ENCODE data around the gene RHPN2. TPM values are rescaled to one million over a fixed set of nuclear protein-coding genes. Genes with fewer than 3 reads are reported as not detected.
"Not testable (repeated sequence)": the region's sequence is repeated elsewhere in the genome, so short reads cannot be mapped to it uniquely, and the experiment has no call there.

RHPN2 gene
- total RNA-seq, 4 donors from 2014 or later: 1.1 to 1.6 (median 1.6) TPM

DNA sequence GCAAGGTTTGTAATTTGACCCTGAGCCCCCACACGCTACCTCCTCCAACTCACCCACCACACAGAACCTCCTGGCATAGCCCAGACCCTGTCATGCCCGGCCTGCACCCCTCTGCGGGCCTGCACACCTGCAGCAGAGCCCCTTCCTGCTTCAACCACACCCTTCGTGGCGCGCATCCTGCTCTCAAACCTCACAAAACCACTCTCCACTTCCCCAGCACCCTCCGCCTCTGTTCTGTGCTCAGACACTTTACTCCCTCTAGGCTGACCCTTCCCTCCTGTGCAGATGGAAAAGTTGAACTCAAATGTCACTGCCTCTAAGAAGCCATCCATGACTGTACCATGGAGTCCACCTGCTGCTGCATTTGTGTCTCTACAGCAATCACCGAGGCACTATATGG, 64.2 kb downstream of the RHPN2 start:
- Histone ChIP-seq H3K36me3 (no peaks in the 10 kb centered on the region), H3K4me1 (peaks cover 0 to 7% (median 0%) of the 10 kb centered on the region in 3 donors), H3K4me3 (no peak overlapping the region), H3K9me3 (no peaks in the 10 kb centered on the region), H3K27ac (no peak overlapping the region), H3K27me3 (no peaks in the 10 kb centered on the region)
- intact Hi-C loops (cut with DNase I): no loop called here
- no peak for DNase-seq
- no peak for TF ChIP-seq POLR2A (IDR thresholded peaks at IDR 0.05)
- TF ChIP-seq, protein P1, sequence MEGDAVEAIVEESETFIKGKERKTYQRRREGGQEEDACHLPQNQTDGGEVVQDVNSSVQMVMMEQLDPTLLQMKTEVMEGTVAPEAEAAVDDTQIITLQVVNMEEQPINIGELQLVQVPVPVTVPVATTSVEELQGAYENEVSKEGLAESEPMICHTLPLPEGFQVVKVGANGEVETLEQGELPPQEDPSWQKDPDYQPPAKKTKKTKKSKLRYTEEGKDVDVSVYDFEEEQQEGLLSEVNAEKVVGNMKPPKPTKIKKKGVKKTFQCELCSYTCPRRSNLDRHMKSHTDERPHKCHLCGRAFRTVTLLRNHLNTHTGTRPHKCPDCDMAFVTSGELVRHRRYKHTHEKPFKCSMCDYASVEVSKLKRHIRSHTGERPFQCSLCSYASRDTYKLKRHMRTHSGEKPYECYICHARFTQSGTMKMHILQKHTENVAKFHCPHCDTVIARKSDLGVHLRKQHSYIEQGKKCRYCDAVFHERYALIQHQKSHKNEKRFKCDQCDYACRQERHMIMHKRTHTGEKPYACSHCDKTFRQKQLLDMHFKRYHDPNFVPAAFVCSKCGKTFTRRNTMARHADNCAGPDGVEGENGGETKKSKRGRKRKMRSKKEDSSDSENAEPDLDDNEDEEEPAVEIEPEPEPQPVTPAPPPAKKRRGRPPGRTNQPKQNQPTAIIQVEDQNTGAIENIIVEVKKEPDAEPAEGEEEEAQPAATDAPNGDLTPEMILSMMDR (IDR thresholded peaks at IDR 0.05): no peak
- 76 to 80% methylated on average over 8 of the region's 8 CpGs for WGBS, 2 donors

DNA sequence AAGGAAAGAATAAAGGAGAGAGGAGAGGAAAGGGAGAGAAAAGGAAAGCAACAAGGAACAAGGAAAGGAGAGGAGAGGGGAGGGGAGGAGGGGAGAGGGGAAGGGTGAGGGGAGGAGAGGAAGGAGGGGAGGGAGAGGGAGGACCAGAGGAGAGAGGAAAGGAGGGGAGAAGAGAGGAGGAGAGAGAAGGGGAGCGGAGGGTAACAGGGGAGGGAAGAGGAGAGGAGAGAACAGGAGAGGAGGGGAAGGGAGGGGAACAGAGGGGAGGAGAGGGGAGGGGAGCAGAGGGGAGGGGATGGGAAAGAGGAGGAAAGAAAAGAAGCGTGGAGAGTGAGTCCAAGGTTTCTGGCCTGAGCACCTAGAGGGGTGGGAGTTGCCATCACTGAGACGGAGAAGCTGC, 66.0 kb downstream of the RHPN2 start:
- Histone ChIP-seq H3K27ac (no peak overlapping the region), H3K9me3 (no peaks in the 10 kb centered on the region), H3K4me3 (no peak overlapping the region), H3K36me3 (no peaks in the 10 kb centered on the region), H3K4me1 (no peaks in the 10 kb centered on the region), H3K27me3 (no peaks in the 10 kb centered on the region)
- WGBS, 2 donors: 79% methylated on average over 3 of the region's 3 CpGs
- no peak for TF ChIP-seq POLR2A (IDR thresholded peaks at IDR 0.05)
- TF ChIP-seq, protein P1 (IDR thresholded peaks at IDR 0.05): no peak
- DNase-seq: no peak
- intact Hi-C loops (cut with DNase I): no loop called here

DNA sequence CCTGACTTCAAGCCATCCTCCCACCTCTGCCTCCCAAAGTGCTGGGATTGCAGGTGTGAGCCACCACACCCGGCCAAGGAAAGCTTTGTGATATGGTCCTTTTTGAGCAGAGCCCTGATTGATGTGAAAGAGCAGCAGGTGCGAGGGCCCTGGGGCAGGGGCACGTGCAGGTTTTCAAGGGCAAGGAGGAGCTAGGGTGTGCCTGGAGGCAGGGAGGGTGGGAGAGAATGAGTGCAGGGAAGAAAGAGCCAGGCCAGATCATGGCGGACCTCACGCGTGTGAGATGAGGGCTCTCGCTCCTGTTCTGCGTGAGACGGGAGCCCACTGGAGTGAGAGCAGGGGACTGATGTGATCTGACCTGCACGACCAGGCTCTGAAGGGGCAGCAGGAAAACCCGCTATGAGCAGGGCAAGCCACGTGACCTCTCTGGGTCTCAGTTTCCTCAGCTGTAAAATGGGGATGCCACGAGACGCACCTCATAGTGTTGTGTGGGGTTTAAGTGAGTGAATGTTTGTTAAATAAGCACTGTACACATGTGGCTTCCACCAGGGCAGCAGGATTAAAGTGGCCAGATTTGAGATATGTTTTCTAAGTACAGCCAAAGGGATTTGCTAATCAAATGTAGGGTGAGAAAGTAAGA, 66.9 kb downstream of the RHPN2 start:
- no peak overlapping the region for H3K27ac ChIP-seq
- no peaks in the 10 kb centered on the region for H3K9me3 ChIP-seq
- no peak overlapping the region for H3K4me3 ChIP-seq
- DNase-seq: no peak
- no peaks in the 10 kb centered on the region for H3K36me3 ChIP-seq
- TF ChIP-seq, protein P1 (IDR thresholded peaks at IDR 0.05): no peak
- TF ChIP-seq POLR2A (IDR thresholded peaks at IDR 0.05): no peak
- H3K4me1 ChIP-seq: no peaks in the 10 kb centered on the region
- no peaks in the 10 kb centered on the region for H3K27me3 ChIP-seq
- intact Hi-C loops (cut with DNase I): no loop called here
- WGBS, 2 donors: 90 to 92% methylated on average over 8 to 11 of the region's 14 CpGs

DNA sequence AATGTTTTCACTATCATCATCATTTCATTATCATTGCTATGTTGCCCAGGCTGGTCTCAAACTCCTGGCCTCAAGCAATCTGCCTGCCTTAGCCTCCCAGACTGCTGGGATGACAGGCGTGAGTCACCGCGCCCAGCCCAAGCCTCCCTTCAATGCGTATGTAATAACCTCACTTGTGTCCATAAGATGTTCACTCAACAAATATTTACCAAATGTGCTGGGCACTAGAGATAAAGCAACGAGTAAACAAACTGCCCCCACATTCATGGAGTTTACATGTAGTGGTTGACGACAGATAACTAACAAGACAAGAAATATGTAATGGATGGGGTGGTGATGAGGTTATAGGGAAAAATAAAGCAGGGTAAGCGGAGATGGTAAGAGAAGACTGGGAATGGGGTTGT, 67.6 kb downstream of the RHPN2 start:
- H3K36me3 ChIP-seq; H3K4me1 ChIP-seq; DNase-seq; H3K9me3 ChIP-seq; intact Hi-C loops (cut with DNase I); H3K27ac ChIP-seq; H3K27me3 ChIP-seq; H3K4me3 ChIP-seq: not testable (repeated sequence)
- 65 to 93% methylated on average over 7 of the region's 7 CpGs for WGBS, 2 donors

DNA sequence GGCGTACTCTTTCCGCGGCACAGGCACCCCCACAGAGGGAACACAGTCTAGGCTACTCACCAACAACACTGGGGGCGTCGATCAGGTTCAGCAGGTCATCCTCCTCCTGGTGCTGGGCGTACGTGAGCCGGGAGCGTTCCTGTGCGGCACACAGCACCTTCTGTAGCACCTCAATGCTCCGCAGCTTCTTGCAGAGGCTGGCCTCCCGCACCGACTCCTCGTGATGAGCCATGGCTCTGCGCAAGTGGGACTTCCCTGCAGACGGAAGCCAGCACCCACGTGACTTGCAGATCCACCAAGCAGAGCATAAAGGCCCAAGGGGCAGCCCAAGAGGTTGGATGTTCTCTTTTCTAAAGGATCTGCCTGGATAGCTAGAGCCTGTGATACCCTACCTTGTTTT, 68.7 kb downstream of the RHPN2 start:
- DNase-seq; H3K4me3 ChIP-seq; H3K36me3 ChIP-seq; H3K9me3 ChIP-seq; H3K27me3 ChIP-seq; H3K4me1 ChIP-seq; H3K27ac ChIP-seq; intact Hi-C loops (cut with DNase I): not testable (repeated sequence)
- no CpG with 5 or more reads among the region's 17 CpGs for WGBS, 2 donors

- no peak overlapping the region for H3K4me3 ChIP-seq
- no peak for TF ChIP-seq POLR2A (IDR thresholded peaks at IDR 0.05)
- TF ChIP-seq, protein P1 (IDR thresholded peaks at IDR 0.05): no peak
- intact Hi-C loops (cut with DNase I): no loop called here
- H3K36me3 ChIP-seq: no peaks in the 10 kb centered on the region
- H3K27me3 ChIP-seq: no peaks in the 10 kb centered on the region
- H3K9me3 ChIP-seq: no peaks in the 10 kb centered on the region
- H3K27ac ChIP-seq: no peak overlapping the region
- 56 to 76% methylated on average over 5 of the region's 5 CpGs for WGBS, 2 donors
- no peak for DNase-seq
- H3K4me1 ChIP-seq: no peaks in the 10 kb centered on the region
Observed at GRCh38 chr19:32988724-32989123, 76.0 kb downstream of the RHPN2 start.

DNA sequence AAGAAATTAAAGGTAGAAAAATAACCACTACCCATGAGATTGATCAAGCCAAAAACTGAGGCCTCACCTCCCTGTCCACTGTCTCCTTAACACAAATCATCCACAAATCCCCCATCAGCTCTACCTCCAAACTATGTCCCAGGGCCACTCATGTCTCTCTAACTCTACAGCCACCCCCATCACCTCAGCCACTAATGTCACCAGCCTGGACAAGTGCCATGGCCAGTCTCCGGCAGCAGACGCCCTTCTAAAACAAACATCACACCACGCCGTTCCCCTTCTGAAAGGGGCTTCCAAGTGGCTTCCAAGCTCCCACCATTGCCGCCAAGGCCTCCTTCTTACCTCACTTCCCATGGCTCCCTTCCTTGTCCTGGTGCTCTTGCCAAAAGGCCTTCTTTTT, 76.4 kb downstream of the RHPN2 start:
- intact Hi-C loops (cut with DNase I); H3K4me3 ChIP-seq; H3K4me1 ChIP-seq; H3K27me3 ChIP-seq; DNase-seq; H3K9me3 ChIP-seq; H3K36me3 ChIP-seq; H3K27ac ChIP-seq: not testable (repeated sequence)
- 90 to 94% methylated on average over 5 of the region's 5 CpGs for WGBS, 2 donors

GRCh38 chr19:32982488-32982887, 82.2 kb downstream of the RHPN2 start:
- H3K4me1 ChIP-seq; H3K9me3 ChIP-seq; H3K27ac ChIP-seq; H3K27me3 ChIP-seq; intact Hi-C loops (cut with DNase I); DNase-seq; H3K36me3 ChIP-seq; H3K4me3 ChIP-seq: not testable (repeated sequence)
- WGBS, 2 donors: 90 to 92% methylated on average over 6 of the region's 6 CpGs

- not testable (repeated sequence) for H3K4me1 ChIP-seq, DNase-seq, H3K4me3 ChIP-seq, H3K9me3 ChIP-seq, H3K27ac ChIP-seq, H3K27me3 ChIP-seq
- H3K36me3 ChIP-seq: peaks cover 0 to 14% (median 0%) of the 10 kb centered on the region in 3 donors
- WGBS, 2 donors: 76 to 79% methylated on average over 7 of the region's 7 CpGs
- intact Hi-C loops (cut with DNase I): loop anchor here (10.0 kb wide), 1 partner anchor 135 kb away; no protein-coding TSS in a partner anchor
Observed at GRCh38 chr19:32979807-32980206, 84.9 kb downstream of the RHPN2 start.

Data from esophagus squamous epithelium (tissue), 5 donors.